GM19035 (cell line): Measurements from ENCODE around the gene RABGAP1.

Source experiments
- ATAC-seq: cut with Tn5 transposase; IDR thresholded peaks from one replicate; pipeline ENCODE4 v1.9.1; 2021; ENCODE audit not compliant: unreplicated experiment

Gene RABGAP1

GRCh38 chr9:123107639-123108285 is 166.9 kb downstream of the RABGAP1 start:
- ATAC-seq, result no peak

DNA sequence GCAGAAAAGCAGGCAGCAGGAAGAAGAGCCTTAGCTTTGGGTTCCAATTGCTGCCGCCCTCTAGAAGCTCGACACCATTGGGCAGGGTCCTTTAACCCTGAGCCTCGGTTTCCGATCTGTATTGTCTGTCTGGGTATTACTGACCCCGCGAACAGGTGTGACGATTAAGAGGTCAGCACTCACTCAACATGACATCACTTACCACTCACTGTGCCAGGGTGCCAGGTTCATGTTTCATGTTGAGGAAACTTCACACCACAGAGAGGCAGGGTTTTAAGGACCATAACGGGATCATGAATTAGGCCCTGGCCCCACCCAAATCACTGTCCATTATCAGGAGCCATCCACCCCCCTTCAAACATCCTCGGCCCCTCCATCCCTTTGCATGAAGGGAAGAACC is 168.2 kb downstream of the RABGAP1 start:
- ATAC-seq, result no peak

DNA sequence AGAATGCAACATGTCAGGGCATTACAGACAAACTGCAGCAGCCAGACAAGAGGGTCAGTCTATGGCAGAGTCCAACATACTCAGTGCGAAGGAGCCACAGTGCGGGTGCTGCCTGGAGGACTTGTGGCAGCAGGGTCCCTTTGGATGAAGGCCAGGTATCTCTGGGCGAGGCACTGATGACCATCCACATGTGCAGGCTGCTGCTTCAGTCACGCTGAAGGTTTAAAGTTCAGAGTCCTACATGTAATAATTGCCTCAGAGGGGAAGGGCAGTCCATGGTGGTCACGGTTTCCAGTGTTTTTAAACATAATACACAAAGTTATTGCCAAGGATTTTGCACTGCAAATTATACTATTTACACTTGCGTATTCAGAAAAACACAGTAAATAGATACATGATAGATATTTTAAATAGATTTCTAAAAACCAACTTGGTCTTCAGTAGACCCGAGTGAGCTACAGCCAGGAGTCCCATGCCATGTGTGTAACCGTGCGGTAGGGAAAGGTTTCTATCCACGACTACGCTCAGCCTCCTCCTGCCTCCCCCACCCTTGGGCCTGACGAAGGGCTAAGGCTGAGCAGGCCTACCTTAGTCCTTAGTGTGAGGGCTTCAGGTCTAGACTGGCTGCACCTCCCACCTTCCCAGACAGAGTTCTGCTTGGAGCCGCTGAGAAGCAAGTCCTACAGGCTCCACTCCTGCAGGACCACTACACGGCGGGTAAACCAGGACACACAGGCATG is 168.9 kb downstream of the RABGAP1 start:
- ATAC-seq, result no peak

DNA sequence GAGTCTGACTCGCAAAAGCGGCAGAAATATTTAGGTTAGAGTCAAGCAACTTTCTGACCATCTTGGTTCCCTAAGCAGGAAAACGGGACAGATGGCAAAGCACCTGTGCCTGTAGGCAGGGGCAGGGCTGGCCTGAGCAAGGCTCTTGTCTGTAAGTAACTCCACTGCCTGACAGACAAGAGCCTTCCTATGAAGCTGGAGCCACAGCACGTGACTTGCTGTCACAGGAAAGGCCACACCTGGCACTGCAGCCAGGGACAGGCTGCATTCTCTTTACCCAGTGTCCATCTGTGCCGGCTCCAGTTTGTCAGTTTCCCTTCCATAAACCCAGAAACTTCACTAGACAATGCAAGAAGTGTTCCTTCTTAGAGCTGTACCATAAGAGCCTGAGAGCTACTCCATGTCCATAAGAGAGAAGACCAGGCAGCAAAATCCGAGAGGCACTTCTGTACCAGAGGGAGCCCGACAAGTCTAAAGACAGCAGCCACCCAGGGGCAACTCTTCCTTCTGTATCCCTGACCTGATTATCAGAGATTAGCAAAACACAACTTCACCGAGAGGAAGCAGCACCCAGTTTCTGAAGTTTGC is 170.7 kb downstream of the RABGAP1 start:
- ATAC-seq, result no peak

DNA sequence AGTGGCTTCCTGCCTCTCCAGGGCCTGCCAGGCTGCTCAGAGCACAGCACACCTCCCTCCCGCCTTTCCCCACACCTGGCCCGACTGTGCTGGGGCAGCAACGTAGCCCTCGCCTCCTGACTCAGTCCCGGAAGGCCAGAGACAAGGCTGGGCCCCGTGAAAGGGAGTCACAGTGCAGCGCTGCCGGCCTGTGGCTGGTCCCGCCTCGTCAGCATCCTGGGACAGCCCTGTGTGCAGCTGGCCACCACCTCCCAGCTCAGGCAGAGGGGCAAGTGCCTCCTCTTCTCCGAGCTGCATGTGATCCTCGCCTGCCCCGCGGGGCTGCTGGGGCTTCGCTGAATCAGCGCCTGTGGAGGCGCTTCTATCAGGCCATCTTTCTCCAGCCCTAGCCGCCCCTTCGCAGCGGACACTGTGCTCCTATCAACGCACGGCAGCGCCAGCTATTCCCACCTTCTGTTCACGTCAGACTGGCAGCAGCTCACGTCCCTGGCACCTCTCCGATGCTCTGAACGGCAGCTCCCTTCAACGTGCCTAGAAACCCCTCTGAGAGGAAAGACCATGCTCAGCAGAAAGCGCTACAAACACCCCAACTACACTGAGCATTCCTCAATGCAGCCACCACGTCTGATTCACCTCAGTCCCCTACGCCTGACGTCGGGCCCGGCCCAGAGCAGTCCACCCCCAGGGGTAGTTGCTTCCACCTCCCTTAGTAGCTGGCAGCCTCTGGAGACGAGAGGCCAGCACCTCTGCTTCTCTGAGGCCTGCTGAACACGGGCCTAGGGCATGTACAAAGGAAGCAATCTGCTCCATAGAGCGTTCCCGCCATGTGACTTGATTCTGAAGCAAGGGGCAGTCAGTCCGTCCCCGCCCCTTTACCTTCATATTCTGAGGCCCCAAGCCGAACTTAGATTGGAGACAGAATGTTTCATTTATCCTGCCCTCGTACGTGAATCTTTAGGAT is 171.5 kb downstream of the RABGAP1 start:
- ATAC-seq, result no peak

DNA sequence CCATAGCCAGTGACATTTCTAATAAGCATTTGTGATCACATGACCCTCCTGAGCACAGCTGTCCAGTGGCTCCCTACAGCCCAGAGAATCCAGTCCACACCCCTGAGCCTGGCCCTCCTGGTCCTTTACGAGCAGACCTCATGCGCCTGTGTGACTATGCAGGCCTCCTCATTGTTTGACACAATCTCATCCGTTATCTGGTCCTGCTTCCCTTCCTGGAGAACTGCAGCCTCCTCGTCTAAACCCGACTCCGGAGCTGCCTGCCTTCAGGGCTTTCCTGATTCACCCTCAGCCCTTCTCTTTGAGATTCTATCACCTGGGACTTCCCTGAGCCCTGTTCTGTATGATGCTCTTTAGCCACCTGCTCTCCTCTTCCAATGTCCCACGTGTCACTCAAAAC is 172.4 kb downstream of the RABGAP1 start:
- ATAC-seq, result no peak

DNA sequence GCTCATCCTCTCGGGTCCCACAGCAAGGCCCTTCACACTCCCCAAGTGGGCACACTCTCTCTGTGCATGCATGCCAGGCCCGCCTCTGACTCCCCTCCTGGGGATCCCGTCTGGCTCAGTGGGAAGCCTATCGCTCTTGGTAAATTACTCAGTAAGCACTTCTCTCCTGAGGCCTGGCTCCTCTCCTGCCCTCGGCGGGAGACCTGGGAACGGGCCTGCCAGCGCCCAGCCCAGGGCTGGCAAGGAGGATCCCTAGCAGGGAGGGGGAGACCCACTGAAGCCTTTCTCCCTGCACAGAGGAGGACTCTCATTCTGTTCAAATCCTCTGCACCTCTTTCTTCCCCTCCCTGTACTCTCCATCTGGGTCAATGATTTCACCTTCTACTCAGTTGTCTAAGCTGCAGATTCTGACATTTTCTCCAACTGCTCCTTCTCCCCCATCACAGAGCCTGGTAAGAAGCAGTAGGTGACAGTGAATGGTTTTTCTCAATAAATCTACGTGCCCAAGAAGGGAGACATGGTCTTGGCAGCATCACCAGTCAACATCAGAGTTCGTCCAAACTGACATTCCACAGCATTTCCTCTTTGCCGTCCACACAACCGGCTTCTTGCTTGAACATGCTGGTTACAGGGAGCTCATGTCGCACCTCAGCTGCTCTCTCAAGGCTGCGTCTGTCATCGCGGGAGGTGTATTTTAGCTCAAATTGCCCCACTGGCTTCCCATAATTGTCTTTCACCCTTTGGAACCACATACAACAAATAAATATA is 174.5 kb downstream of the RABGAP1 start:
- ATAC-seq, result no peak

DNA sequence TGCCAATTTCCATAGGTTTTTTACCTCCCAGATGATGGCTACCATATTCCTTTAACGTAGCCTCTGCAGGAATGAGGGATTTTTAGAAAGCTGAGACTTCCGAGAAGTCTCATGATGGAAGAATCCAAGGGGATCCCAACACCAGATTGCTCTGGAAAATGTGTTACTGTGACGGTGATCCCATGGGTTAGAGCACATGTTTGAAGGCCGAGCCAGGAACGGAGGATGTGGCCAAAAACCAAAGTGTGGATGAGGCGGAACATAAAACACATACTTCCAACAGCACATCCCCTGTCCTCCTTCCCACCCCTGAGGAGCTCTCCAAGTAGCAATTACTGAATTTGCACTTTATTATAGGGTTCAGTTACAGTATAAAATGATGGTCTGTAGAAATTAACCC is 175.2 kb downstream of the RABGAP1 start:
- ATAC-seq, result no peak

DNA sequence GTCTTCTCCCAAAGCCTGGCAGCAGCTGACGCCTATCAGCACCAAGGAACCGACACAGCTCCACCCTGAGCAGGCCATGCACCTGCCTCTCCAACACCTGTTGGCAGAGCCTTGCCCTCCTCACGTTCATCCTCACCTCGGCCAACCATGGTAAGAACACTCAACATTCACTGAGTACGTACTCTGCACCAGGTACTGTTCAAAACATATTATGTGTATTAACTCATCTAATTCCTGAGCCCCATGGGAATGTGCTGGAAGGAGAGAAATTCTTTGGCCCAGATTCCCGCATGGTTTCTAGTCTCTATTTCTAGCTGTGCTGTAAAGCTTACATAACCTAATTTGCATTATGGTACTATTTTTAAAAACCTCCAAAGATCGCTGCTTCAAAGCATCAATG is 178.7 kb downstream of the RABGAP1 start:
- ATAC-seq, result no peak

DNA sequence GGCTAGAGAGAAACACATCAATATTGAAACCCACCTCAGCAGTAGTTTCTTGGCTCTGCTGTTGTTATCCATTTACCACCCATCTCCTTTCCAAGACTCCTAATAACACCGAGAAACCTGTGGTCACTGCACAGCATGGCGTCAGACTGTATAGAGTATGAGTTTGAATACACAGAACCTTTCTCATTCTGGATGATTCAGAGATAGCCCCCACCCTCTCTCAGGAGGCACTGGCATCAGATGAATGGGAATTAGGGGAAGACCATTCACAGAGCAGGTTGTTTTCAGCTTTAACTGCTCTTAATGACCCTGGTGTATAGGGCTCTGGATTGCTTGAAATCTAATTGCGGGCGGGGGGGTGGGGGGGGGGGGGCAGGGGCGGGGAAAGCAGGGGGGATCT is 179.3 kb downstream of the RABGAP1 start:
- ATAC-seq, result no peak

- ATAC-seq, result no peak
These were observed 180.1 kb downstream of the RABGAP1 start for GRCh38 chr9:123120953-123121352.

DNA sequence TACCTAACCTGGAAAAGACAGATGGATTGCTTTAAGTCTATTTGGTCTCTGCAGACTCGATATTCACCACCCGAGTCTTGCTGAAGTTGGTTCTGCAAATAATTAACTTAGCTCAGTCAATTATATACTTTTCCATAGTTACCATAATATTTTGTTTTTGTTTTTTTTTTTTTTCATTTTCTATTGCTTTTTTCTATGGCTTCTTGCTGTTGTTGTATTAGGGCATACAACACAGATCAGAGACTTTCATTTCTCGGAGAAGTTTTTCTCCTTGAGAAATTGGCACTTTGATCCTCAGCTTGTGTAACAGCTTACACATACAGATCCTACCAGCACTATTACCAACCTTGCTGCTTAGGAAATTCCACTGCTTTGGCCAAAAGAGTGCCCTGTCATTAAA is 180.6 kb downstream of the RABGAP1 start:
- no peak for ATAC-seq

GRCh38 chr9:123127512-123128075 is 186.8 kb downstream of the RABGAP1 start:
- no peak for ATAC-seq

GRCh38 chr9:123128591-123128990 is 187.8 kb downstream of the RABGAP1 start:
- no peak for ATAC-seq

DNA sequence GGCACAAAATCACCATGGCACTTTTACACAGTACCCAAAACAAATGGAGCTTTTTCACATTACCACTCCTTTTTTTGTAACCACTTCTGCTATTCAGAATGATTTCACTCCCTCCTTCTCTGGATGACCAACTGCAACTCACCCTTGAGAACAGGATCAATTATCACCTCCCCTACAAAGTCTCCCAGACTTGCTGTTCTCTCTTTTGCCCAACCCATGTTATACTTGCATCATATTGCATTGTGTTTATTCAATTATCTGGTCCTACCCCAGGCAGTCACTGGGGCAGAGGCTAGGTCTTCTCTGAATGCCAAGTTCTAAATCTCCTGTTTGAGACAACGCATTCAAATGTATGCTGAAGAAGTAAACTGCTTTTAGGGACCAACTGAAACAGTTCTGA is 188.6 kb downstream of the RABGAP1 start:
- no peak for ATAC-seq

DNA sequence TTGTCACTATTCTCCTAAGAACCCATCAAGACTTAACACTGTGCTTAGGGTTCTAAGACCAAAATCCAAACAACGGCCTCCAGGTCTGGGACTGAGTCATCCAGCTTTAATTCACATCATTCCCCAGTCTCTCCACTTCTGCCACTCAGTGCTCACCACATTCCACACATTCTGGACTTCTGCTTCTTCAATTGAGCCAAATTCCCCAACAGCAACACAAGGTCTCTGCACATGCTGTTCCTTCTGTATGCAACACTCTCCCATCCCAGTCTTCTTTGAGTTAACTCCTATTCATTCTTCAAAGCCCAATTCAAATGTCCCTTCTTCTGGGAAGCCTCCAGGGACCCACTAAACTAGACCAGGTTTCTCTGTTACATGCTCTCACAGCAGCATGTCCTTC is 190.4 kb downstream of the RABGAP1 start:
- no peak for ATAC-seq

GRCh38 chr9:123131993-123132392 is 191.2 kb downstream of the RABGAP1 start:
- no peak for ATAC-seq

- ATAC-seq, result no peak
These were observed 191.9 kb downstream of the RABGAP1 start for GRCh38 chr9:123132696-123133095.

GRCh38 chr9:123135430-123135829 is 194.6 kb downstream of the RABGAP1 start:
- no peak for ATAC-seq

DNA sequence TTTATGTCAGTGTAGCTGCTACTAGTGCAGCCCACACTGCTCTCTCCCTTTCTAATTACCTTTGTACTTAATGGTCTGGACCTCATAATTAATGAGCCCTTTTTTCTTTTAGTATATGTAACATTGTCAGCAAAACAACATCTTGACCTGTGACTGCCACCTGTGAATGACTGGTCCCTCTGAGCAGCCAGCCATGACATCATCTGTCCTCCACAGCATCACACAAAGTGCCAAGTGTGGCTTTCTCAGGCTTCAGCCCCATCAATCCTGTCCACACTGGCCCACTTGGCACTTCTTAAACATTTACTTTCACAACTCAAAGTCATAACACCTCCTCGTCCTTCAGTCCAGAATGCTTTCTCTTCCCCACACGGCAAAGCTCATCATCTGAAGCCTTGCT is 197.3 kb downstream of the RABGAP1 start:
- ATAC-seq, result no peak
